Measurements from ENCODE around the gene PKN1.

- TF ChIP-seq CTCF (IDR thresholded peaks at IDR 0.05) (no peak), POLR2A (IDR thresholded peaks at IDR 0.05) (no peak), POLR2AphosphoS5 (IDR thresholded peaks at IDR 0.05) (no peak)
Measured at GRCh38 chr19:14394167-14394566, 38.9 kb upstream of the PKN1 start.

All from stomach (tissue), 4 donors.